Panc1 (cell line): Measurements from ENCODE around the gene FEV.

Source experiments
- POLR2AphosphoS5 ChIP-seq: IDR thresholded peaks from 2 replicates; pipeline ENCODE4 v1.6.1; 2012; ENCODE audit warnings: mild to moderate bottlenecking, low read depth, low read length, moderate library complexity
- SIN3A ChIP-seq: IDR thresholded peaks from 2 replicates; pipeline ENCODE4 v1.6.1; 2012; ENCODE audit warnings: low read depth, mild to moderate bottlenecking, low read length, moderate library complexity, borderline replicate concordance; ENCODE audit not compliant: insufficient read depth
- TCF7L2 ChIP-seq: IDR thresholded peaks from 2 replicates; pipeline ENCODE4 v1.6.1; 2011; ENCODE audit warnings: mild to moderate bottlenecking, low read depth, low read length, inconsistent platforms
- TF ChIP-seq, protein P1 (sequence below): fragments of 450-650 bp; IDR thresholded peaks from 2 replicates; pipeline ENCODE4 v1.5.1; 2017; ENCODE audit warnings: mild to moderate bottlenecking
- TF ChIP-seq, protein P2 (sequence below), 2 experiments: IDR thresholded peaks; 2 replicates each; pipeline ENCODE4 v1.6.1; 2011 to 2012; ENCODE audit warnings: low read depth in 2 of 2, control low read depth in 1 of 2, low read length in 1 of 2, mild to moderate bottlenecking in 1 of 2, moderate library complexity in 1 of 2; ENCODE audit not compliant: insufficient read depth in 1 of 2

DNA sequence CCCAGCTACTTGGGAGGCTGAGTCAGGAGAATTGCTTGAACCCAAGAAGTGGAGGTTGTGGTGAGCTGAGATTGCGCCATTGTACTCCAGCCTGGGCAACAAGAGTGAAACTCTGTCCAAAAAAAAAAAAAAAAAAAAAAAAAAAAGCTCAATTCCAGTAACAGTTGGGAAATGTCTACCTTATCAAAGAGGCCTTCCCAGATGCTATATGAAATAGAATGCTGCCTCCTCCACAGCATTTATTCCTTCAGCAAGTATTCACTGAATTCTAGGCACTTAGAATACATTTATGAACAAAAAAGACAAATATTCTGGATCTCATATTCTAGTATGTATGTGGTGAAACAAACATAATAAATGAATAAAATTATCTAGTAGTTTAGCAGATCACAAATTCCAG is 38.4 kb downstream of the FEV start:
- TF ChIP-seq, protein P1, sequence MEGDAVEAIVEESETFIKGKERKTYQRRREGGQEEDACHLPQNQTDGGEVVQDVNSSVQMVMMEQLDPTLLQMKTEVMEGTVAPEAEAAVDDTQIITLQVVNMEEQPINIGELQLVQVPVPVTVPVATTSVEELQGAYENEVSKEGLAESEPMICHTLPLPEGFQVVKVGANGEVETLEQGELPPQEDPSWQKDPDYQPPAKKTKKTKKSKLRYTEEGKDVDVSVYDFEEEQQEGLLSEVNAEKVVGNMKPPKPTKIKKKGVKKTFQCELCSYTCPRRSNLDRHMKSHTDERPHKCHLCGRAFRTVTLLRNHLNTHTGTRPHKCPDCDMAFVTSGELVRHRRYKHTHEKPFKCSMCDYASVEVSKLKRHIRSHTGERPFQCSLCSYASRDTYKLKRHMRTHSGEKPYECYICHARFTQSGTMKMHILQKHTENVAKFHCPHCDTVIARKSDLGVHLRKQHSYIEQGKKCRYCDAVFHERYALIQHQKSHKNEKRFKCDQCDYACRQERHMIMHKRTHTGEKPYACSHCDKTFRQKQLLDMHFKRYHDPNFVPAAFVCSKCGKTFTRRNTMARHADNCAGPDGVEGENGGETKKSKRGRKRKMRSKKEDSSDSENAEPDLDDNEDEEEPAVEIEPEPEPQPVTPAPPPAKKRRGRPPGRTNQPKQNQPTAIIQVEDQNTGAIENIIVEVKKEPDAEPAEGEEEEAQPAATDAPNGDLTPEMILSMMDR = no peak
- TF ChIP-seq, protein P2, sequence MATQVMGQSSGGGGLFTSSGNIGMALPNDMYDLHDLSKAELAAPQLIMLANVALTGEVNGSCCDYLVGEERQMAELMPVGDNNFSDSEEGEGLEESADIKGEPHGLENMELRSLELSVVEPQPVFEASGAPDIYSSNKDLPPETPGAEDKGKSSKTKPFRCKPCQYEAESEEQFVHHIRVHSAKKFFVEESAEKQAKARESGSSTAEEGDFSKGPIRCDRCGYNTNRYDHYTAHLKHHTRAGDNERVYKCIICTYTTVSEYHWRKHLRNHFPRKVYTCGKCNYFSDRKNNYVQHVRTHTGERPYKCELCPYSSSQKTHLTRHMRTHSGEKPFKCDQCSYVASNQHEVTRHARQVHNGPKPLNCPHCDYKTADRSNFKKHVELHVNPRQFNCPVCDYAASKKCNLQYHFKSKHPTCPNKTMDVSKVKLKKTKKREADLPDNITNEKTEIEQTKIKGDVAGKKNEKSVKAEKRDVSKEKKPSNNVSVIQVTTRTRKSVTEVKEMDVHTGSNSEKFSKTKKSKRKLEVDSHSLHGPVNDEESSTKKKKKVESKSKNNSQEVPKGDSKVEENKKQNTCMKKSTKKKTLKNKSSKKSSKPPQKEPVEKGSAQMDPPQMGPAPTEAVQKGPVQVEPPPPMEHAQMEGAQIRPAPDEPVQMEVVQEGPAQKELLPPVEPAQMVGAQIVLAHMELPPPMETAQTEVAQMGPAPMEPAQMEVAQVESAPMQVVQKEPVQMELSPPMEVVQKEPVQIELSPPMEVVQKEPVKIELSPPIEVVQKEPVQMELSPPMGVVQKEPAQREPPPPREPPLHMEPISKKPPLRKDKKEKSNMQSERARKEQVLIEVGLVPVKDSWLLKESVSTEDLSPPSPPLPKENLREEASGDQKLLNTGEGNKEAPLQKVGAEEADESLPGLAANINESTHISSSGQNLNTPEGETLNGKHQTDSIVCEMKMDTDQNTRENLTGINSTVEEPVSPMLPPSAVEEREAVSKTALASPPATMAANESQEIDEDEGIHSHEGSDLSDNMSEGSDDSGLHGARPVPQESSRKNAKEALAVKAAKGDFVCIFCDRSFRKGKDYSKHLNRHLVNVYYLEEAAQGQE (IDR thresholded peaks at IDR 0.05; ENCODE audit: insufficient read depth in 1 of 2, low read depth in 2 of 2, low read length in 1 of 2) = no peak
- TF ChIP-seq POLR2AphosphoS5 (no peak), SIN3A (no peak), TCF7L2 (no peak)
